ENCODE results near the gene AKR1C8. TPM values are rescaled to one million over a fixed set of nuclear protein-coding genes. Genes with fewer than 3 reads are reported as not detected.
"Not testable (repeated sequence)": the region's sequence is repeated elsewhere in the genome, so short reads cannot be mapped to it uniquely, and the experiment has no call there.

Gene AKR1C8
- total and polyA plus RNA-seq, 8 donors = 0.26 TPM; not detected in 7

DNA sequence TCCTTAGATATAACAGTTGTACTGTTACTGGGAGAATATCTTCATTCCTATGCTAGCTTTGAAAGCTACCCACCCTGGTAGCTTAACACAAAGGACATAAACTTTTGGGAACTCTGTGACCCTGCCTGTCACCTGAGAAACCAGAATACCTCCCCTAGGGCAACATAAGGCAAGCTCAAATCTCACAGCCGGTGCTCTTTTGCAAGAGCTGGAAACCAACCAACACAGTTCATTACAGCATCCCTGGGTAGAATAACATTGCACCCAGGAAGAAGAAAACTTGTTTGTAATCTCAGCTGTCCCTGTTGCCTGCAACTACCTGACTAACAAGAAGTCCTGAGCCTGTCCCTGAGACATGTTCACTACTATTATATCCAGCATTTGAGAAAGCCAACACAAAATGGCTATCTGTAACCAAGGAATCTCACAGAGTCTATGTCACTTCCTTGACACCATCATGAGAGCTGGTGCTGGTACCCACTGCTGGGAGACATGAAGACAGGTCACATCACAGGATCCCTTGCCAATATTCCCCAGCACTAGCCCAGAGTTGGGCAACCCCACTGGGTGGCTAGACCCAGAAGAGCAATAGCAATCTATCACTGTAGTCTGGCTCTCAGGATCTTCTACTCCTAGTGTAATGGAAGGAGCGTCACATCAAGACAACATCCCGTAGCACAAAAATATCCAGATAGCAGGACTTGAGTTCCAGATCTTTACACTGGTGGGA, 59.5 kb downstream of the AKR1C8 start:
- no peak overlapping the region for H3K4me3 ChIP-seq
- no peak for TF ChIP-seq CTCF (IDR thresholded peaks at IDR 0.05)
- H3K9me3 ChIP-seq = peaks cover 0 to 7% of the 10 kb centered on the region in 2 donors
- no peaks in the 10 kb centered on the region for H3K36me3 ChIP-seq
- H3K4me1 ChIP-seq = no peaks in the 10 kb centered on the region
- intact Hi-C loops (cut with DNase I) = no loop called here
- H3K27ac ChIP-seq = no peak overlapping the region
- ATAC-seq (no peak), DNase-seq (no peak)
- no peaks in the 10 kb centered on the region for H3K27me3 ChIP-seq

DNA sequence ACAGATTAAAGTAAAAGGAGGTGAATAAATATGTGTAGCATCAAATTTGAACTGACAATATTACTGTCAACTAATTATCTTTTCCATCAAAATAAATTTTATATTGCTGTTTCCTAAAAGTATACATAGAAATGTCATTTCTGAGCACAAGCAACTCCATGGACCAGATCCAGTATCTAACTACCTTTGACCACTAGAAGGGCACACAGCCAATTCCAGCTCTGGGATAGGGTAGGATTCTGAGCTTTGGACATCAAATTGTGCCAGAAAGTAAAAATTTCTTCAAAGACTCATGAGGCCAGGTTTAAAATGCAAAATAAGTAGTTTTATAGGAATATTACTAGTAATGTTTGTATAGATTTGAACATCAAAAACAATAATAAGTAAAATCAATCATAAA, 61.1 kb downstream of the AKR1C8 start:
- intact Hi-C loops (cut with DNase I) = no loop called here
- Histone ChIP-seq H3K27ac (no peak overlapping the region), H3K4me1 (no peaks in the 10 kb centered on the region), H3K27me3 (no peaks in the 10 kb centered on the region), H3K4me3 (no peak overlapping the region), H3K9me3 (peaks cover 0 to 9% of the 10 kb centered on the region in 2 donors), H3K36me3 (no peaks in the 10 kb centered on the region)
- ATAC-seq (no peak), DNase-seq (no peak)
- TF ChIP-seq CTCF (IDR thresholded peaks at IDR 0.05) = no peak

DNA sequence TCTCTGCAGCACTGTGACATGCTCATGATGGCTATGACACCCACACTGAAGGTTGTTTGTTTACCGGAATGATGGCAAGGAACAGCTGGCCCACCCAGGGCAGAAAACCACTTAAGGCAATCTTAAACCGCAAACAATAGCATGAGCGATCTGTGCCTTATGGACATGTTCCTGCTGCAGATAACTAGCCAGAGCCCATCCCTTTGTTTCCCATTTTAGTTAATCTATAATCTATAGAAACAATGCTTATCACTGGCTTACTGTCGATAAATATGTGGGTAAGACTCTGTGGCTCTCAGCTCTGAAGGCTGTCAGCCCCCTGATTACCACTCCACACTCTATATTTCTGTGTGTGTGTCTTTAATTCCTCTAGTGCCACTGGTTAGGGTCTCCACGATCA, 65.0 kb downstream of the AKR1C8 start:
- H3K27ac ChIP-seq; H3K4me1 ChIP-seq; H3K9me3 ChIP-seq; ATAC-seq; H3K27me3 ChIP-seq; DNase-seq; intact Hi-C loops (cut with DNase I); H3K36me3 ChIP-seq; H3K4me3 ChIP-seq: not testable (repeated sequence)

- DNase-seq (no peak), ATAC-seq (no peak)
- H3K4me1 ChIP-seq = no peaks in the 10 kb centered on the region
- no peaks in the 10 kb centered on the region for H3K36me3 ChIP-seq
- no peak overlapping the region for H3K4me3 ChIP-seq
- TF ChIP-seq CTCF (IDR thresholded peaks at IDR 0.05) = no peak
- intact Hi-C loops (cut with DNase I) = no loop called here
- H3K27me3 ChIP-seq = no peaks in the 10 kb centered on the region
- H3K9me3 ChIP-seq = peaks cover 0 to 2% of the 10 kb centered on the region in 2 donors
- no peak overlapping the region for H3K27ac ChIP-seq
Observed at GRCh38 chr10:5117026-5117425, 67.9 kb downstream of the AKR1C8 start.

DNA sequence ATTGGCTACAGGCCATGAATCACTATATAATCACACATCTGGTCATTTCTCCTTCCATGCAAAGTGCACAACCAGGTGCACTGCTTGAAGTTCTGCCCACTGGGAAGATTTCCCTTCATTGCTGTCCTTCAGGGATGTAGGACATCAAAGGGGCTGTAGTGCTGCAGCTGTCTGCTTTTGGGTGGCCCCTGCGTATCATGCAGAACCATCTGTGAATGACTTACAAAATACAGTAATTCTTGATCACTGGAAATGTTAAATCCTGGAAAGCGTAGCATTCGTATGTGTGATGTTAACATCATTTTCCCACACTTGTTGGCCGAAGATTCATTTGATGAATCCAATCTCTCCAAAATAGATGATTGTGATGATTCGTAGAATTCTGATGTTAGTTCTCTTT, 68.3 kb downstream of the AKR1C8 start:
- no peak for TF ChIP-seq CTCF (IDR thresholded peaks at IDR 0.05)
- intact Hi-C loops (cut with DNase I) = no loop called here
- H3K36me3 ChIP-seq = no peaks in the 10 kb centered on the region
- ATAC-seq (no peak), DNase-seq (no peak)
- peaks cover 0 to 2% of the 10 kb centered on the region in 2 donors for H3K9me3 ChIP-seq
- no peak overlapping the region for H3K4me3 ChIP-seq
- no peaks in the 10 kb centered on the region for H3K27me3 ChIP-seq
- H3K4me1 ChIP-seq = no peaks in the 10 kb centered on the region
- no peak overlapping the region for H3K27ac ChIP-seq

- H3K27me3 ChIP-seq; ATAC-seq; DNase-seq; H3K9me3 ChIP-seq; H3K4me1 ChIP-seq; H3K4me3 ChIP-seq; H3K27ac ChIP-seq; intact Hi-C loops (cut with DNase I): not testable (repeated sequence)
- H3K36me3 ChIP-seq = peaks cover 0 to 13% of the 10 kb centered on the region in 2 donors
Observed at GRCh38 chr10:5109861-5110260, 75.1 kb downstream of the AKR1C8 start.

Measured in left lung (tissue), 10 donors.